Measurements from ENCODE around the gene PSMC6.

PSMC6 gene

DNA sequence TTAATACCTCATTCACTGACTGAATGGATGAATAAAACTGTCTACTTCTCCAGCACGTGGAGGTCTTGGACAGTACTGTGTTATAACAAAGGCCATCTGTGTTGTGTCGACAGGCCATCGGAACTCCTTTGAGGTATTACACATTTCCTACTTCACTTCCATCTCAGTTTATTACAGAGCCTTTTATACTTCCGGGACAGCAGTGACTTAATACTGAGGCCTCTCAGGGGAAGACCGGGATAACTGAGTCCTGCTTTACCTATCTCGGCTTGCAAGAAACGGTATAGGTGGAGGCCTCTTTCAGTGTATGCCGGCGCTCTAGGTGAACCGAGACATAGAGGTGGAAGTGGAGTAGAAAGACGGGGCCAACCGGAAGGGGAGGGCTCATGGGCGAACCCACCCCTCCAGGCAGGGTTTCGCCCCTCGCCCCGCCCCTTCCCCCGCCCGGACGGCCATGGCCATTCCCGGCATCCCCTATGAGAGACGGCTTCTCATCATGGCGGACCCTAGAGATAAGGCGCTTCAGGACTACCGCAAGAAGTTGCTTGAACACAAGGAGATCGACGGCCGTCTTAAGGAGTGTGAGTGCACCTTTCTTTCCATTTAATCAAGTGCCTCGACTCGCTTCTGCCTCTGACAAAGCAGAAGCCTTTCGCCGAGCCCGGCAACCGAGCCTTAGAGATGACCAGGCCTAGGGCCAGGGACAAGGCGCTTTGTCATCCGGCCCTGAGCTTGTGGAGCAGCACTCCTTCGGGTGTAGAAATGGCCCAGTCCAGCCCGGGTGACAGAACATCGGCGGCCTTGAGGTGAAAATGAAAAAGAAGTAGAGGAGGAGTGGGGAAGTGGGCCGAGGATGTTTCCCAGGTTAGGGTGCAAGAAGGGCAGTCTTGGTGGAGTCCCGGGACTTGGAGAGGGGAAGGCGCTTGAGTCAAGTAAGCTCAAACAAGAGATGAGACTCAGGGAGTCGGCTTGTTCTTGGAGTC is at the start of gene PSMC6:
PSMC6 (plus strand) TSS at position 477 of the 983 bp plus-strand sequence; CDS start at position 497, 20 bp downstream.
- peak; percentile 96 for DNase-seq

DNA sequence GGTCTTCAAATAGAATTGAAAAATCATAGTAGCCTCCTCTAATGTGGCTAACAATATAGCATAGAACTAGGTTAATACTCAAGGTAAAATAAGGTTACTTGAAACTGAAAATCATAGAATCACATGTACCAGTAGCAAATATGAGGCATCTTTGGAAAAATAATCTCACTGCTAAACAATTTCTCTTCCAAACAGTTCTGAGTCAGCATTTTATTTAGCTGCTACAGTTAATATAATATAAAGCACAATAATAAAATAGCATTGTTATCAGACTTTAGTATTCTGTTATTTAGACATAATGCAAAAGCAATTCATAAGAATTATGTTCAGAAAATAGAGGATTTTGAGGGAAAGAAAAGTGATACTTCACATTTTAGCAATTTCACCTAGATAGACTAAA is 46.7 kb upstream of the PSMC6 start:
- no peak for DNase-seq

DNA sequence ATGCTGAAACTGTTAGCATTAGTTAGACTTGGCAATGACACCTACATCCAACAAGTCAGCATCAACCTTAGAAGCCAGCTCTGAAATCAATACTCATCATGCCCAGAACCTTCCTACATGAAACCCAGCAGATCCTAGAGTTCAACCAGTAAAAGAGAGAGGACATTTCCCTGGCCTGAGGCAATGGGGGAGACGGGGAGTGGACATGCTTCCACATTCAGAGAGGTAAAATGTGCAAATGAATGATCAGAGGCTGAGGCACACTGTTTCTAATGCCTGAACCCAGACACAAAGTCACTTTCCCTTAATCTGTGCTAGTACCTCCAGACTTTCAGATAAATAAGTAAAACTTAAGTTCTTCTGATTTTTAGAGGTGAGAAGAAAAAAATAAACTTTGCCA is 46.2 kb upstream of the PSMC6 start:
- DNase-seq, result no peak

DNA sequence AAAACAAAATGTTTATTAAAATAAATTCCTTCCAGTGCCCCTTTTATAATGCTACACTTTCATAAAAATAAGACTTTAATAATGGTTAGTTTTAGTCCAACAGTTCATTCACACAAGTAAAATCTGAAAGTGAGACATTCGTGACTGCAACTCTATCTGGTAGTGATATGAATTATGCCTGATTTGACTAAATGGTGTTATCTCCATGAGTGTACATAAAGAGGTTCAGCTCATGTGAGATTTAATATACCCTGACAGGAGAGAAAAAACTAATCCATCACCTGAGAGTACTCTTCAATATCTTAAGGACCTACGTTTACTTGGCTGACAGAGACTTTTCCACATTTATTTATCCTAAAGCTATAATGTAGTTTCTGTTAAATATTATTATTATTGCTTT is 45.7 kb upstream of the PSMC6 start:
- no peak for DNase-seq

DNA sequence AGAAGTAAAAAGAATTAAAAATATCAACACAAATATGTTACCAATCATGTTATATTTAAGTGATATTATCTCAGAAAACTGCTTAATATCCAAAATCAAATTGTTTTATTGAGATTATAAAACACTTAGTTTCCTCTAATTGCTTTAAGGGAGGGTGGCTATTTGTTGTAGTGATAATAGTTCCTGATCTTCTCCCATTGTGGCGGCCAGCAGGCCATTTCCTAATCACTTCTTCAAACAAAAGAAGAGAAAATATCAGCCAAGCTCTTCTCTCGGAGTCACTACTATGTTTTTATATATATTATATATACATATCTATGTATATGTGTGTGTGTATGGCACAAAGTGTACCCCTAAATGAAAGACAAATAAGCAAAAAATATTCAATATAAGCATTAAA is 43.1 kb upstream of the PSMC6 start:
- DNase-seq, result no peak

DNA sequence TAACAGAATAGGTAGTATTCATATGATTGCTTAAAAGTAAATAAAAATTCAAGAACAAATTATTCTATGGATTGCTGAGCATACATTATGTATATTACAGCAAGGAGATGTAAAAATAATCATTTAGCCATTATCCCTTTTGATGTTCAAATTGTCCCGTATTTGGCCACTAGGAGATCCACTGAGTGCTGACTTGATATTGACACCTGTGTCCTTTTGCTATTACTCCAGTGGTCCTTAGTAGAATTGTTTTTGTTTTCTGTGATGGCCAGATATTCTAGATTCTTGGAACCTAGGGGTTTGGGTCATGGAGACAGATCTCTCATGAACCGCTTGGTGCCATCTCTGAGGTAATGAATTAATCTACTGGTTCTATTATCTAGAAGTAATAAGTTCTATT is 28.4 kb upstream of the PSMC6 start:
- no peak for DNase-seq

DNA sequence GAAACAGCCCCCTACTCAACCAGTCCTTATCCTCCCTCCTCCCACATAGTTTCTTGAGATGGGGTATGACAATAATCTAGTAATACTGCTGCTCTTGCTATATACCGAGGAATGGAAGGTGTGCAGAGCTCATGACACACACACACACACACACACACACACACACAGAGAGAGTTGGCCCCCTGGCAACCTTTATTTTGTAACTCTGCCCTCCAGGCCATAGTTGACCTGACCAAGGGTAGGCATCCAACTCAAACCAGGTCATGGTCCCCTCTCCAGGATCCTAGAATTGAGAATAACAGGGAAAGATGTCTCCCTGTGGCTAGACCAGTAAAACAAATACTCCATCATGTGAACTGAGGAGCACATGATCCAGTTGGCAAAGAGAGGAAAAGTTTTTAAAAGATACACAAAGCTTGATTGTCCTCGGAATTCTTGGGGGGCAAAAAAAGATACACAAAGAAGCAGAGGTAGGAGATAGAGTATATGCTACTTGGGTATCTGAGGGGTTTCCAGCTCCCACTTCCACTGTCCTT is 22.9 kb upstream of the PSMC6 start:
- DNase-seq, result no peak

DNA sequence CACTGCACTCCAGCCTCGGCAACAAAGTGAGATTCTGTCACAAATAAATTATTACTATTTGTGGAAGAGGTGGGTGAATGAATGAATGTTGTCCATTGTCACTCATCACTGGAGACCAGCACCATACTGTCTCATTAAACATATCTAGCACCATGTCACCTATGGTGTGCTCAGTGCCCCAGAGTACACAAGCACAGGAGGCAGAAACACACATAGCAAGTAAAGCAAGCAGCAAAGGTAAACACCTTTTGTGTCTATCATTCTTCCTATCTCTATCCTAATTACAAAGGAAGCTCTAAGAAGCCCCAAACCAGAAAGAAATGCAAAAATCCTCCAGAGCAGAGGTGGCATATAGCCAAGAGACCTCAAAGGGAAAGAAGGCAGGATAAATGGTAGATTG is 20.8 kb upstream of the PSMC6 start:
- no peak for DNase-seq

DNA sequence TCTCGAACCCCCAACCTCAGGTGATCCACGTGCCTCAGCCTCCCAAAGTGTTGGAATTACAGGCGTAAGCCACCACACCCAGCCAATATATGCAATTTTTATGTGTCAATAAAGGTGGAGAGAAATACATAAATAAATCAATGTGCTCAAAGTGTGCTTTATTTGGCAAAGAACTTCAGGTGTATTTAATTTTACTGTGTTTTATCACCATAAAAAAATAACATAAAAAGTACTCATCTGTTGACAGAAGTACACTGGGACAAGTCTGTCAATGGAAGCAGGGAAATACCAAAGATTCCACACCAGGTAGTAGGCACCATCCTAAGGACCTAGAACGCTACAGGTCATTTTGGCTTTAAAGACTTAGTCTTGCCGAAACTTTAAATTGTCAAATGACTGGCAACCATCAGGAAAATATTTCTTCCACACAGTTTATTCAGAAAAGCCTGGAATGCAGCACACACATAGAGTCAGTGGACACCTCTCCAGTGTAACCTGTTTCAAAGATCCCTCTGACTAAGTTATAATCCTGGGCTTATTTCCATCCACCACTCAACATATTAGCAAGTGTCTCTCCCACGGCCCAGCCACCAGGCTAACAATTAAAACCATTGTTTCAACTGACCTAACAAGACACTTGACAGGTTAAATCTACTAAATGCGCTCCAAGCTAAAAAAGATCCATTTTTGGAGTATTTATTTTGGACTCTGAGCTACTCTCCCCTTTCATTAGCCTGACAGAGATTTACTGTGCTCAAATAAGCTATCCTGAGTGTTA is 15.8 kb upstream of the PSMC6 start:
- DNase-seq, result no peak

DNA sequence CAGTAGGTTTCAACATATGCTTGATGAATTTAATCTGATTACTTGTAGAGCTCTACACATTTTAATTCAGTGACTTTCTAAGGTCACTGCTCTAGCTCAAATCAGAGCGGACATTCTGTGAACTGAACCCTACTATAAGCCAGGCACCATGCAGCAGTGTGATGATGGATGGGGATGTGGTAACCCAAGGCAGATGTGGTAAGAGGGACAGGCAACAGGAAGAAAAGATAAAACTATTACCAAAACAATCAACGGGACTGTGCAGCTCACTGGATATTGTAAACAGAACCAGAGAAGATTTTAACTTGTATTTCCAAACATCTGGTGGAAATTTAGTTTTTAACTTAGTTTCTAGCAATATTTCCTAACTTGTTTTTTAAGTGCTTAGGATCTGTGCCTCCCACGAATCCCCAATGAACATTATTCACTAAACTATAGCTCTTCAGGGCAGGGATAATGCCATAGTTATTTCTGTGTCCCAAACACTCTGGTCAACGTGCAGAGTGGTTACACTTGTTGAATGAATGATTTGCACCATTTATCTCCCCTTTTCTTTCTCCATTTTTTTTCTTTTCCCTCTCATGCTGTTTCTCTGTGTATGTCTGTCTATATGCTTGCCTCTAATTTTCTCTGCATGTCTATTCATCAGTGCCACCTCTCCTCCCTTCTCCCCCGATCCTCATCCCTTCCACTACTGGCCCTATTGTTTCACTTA is 14.6 kb upstream of the PSMC6 start:
- DNase-seq, result no peak

DNA sequence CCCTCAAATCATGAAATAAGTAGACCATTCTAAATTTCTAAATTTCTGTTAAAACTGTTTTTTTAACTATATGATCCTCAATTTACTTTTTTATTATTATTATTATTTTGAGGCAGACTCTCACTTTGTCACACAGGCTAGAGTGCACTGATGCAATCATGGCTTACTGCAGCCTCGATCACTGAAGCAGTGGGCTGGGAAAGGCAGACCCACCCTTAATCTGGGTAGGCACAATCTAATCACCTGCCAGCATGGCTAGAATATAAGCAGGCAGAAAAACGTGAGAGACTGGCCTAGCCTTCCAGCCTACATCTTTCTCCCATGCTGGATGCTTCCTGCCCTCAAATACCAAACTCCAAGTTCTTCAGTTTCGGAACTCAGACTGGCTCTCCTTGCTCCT is 14.0 kb upstream of the PSMC6 start:
- DNase-seq, result no peak

DNA sequence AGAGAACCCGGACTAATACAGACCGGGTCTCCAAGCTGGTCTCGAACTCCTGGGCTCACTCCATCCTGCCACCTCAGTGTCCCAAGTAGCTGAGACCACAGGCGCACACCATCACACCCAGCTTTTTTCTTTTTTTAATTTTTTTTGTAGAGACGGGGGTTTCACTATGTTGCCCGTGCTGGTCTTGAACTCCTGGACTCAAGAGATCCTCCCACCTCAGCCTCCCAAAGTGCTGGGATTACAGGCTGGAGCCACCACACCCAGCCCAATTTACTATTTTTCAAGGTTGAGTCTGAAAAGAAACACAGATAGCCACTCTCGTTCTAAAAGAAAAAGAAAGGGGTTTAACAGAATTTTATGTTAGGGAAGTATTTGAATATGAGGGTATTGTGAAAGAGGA is 13.5 kb upstream of the PSMC6 start:
- no peak for DNase-seq

DNA sequence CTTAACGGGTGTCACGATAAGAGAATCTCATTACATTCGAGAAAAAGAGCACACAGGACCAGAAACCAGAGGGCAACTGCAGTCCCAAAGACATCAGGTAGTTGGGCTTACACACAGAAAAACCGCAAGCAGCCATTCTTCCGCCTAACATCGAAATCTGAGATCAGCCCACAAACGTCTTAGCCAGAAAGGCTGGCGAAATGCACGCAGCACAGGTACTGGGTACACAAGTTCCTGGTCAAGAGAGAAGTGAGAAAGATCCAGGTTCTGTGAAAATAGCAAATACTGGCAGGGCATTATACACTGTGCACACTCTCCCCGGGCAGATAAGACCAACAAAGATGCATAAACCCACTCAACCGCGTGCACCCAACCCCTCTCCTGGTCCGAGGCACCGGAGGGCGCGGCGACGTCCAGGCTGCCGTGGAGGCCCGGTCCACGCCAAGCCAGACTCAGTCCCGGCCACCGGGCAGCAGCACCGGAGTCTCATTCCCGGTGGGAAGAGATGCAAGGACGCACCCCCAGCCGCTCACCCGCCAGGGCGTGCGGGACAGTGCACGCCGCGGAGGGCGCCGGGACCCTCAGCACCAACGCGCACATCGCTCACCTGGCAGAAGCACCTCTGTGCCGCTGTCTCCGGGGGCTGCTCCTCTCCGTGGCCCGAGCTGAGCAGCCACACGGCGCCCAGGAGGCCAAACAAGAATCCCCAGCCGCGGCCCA is 12.1 kb upstream of the PSMC6 start:
- DNase-seq, result peak; percentile 61

DNA sequence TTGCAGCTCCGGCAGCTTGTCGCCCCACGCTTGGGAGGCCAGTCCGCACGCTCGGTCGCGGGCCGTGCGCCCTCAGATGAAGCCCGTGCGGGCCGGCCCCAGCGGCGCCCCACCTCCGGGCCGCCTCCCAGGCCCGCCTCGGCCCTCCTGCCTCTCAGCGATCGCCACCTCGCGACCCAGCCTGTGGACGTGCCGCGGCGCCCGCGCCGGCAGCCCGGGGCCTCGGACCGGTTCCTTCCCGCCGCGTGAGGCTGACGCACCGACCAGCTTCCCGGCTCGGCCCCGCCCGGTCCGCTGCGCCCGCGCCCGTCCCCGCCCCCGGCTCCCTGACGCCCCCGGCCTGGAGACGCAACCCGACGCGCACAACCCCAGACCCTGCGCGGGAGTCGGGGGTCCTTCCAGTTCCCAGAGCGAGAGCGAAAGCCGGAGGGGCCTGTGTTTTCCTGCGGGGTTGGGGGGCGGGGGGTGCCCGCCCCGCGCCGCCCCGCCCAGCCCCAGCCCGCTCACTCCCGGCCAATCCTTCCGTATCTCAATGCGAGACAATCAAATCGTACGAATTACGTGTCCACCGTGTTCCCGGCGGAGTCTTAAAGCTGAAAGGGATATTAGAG is 11.4 kb upstream of the PSMC6 start, which contains the start of gene ERO1A:
ERO1A (minus strand) TSS at position 78 of the 611 bp plus-strand sequence; CDS start at position 1, 77 bp downstream.
- DNase-seq, result peak; percentile 62

DNA sequence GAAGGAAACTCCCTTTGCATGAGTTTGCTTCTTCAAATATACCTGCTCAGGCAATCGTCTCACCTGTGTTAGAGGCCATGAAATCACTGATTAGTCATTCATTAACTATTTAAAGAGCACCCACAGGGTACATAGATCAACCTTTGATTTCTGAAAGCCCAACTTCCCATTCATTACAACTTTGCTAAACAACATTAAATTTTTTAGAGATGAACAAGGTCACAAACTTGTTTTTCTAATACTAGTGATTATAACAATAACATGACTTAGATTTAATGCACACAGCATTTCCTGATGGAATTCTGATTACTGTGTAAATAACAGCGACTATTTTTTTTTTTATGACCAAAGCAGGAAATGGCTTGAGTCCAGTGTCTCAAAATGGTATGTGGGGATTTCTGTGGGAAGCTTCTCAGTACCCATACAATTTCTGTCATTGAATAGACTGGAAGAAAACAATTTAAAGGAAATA is 6.3 kb upstream of the PSMC6 start:
- no peak for DNase-seq

DNA sequence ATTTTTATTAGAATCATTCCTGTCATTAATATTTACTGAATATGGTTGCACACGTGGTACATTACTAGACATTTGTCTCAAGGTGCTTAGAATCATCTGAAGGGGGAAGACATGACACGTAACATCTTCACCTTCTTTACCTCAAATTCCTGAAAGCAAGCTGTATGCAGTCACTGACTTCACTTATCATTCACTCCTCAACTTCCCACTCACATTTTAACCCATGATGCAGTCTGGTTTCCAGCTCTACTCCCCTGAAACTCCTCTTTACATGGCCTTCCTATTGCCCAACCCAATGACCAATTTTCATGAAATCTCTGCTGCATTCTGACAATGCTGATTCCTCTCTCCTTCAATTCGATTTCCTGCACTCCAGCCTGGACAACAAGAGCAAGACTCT is 5.8 kb upstream of the PSMC6 start:
- DNase-seq, result no peak

DNA sequence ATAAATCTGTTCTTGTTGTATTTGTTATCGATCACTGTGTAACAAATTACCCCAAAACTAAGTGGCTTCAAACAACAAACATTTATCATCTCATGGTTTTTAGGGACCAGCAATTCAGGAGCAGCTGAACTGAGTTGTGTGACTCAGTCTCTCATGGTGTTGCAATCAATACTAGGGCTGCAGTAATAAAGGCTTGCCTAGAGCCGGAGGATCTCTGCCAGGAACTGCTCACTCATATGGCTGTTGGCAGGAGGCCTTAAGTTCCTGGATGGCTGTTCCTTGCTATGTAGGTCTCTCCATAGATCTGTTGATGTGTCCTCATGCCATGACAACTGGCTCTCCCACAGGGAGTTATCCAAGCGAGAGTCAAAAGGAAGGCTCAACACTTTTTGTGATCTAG is 3.8 kb upstream of the PSMC6 start:
- no peak for DNase-seq

DNA sequence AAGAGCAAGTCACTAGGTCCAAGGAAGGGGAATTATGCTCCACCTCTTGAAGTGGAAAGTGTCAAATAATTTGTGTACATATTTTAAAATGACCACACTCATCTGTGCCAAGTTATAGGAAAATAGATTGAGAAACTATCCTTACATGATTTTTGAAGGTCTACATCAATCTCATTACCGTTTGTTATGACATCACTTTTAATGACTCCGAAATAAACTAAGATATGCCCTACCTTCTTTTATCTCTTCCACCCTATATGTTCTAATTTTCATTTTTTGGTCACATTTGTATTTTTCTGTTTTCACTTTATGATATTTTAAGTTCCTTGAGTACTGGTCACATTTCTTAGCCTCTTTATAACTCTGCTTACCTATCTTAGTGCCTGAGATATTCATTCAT is 3.3 kb upstream of the PSMC6 start:
- no peak for DNase-seq

DNA sequence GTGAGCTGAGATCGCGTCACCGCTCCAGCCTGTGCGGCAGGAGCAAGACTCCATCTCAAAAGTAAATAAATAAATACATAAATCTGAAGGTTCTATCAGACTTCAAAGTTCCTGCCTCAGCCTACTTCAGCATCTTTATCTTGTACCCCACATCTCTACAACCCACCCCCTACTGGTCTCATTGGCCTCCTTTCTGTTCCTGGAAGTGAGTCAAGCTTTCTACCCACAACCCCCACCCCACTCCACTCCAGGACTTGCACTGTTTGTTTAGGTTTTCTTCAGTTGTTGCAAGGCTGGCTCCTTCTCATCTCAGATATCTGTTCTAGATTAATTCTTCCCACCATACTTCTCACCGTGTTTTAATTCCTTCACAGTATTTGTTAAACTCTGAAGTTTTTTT is 714 bp upstream of the PSMC6 start:
- DNase-seq, result peak; percentile 55

DNA sequence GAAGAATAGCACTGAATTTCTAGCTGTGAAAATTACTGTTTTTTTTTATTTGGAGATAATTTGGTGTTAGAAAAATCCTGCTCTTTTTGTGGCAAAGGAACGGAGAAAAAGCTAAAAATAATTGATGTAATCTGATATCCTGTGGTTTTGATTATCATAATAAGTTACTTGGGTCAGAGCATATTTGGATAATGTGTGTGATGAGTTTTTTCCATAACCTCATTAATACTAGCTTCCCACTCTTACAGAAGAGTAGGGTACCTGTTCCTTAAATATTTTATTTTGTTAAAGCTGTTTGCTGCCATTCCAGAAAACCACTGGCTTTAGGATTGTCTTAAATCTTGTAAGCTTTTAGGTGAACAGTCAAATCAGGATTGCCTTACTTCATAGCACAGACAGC is 4.7 kb downstream of the PSMC6 start:
- DNase-seq, result no peak

DNA sequence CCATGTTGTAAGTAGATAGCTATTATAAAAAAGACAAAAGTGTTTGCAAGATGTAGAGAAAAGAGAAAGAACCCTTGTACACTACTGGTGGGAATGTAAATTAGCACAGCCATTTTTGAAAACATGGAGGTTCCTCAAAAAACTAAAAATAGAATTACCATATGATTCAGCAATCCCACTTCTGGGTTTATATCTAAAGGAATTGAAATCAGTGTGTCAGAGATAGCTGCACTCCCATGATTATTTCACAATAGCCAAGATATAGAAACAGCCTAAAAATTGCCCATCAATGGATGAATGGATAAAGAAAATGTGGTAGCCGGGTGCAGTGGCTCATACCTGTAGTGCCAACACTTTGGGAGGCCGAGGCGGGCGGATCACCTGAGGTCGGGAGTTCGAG is 9.2 kb downstream of the PSMC6 start:
- DNase-seq, result no peak

All from stimulated activated CD4-positive, alpha-beta T cell treated with anti-CD3 and anti-CD28 coated beads, Interleukin-4, amount 100 ng/mL, for 24 hours (primary cell).